ENCODE data around the gene NUMBL. TPM values are rescaled to one million over a fixed set of nuclear protein-coding genes. Genes with fewer than 3 reads are reported as not detected.

NUMBL gene
- total and polyA plus RNA-seq, 2 of the 13 experiments (the other 11 are each of a cell fraction or from before 2014, with no cell fraction given), result 0.49 to 2.3 TPM

- 0 out of 2 replicates have a peak, but pooled peaks have one; percentile 12 for TF ChIP-seq CTCF (CRISPR knock-in tag; IDR thresholded peaks at IDR 0.05)
Observed at GRCh38 chr19:40623403-40624251, 66.8 kb downstream of the NUMBL start (continued).

DNA sequence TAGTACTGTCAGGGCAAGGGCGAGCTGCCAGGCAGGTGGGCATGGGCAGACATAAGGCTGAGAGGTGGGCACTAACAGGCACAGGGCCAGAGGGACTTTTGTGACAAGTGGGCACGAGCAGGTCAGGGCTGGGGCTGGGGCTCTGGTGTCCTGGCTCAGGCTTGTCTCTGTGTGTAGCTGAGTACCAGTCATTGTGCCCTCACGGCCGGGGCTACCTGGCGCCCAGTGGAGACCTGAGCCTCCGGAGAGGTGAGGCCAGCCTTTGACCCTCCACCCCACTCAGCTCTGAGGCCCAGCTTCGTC, 67.7 kb downstream of the NUMBL start:
- no peaks in the 10 kb centered on the region for H4K20me1 ChIP-seq (ENCODE audit: insufficient read depth, low read length)
- no peaks in the 10 kb centered on the region for H3K79me2 ChIP-seq (ENCODE audit: insufficient read depth, low read length)
- no peak overlapping the region for H3K4me3 ChIP-seq (replicated peaks in 1 of 3; ENCODE audit: insufficient read depth in 1 of 3, low read depth in 2 of 3, low read length in 3 of 3)
- no TSS peak for BruUV-seq (replicated peaks)
- TF ChIP-seq XRCC5 (optimal IDR thresholded peaks at IDR 0.05; ENCODE audit: low read length), result no peak
- TF ChIP-seq MYNN (CRISPR knock-in tag; IDR thresholded peaks at IDR 0.05; ENCODE audit: low read depth), result no peak
- TF ChIP-seq GPBP1L1 (CRISPR knock-in tag; IDR thresholded peaks at IDR 0.05), result no peak
- TF ChIP-seq ZNF652 (CRISPR knock-in tag; IDR thresholded peaks at IDR 0.05; ENCODE audit: borderline replicate concordance, low read depth), result no peak
- TF ChIP-seq ZNF530 (CRISPR knock-in tag; IDR thresholded peaks at IDR 0.05; ENCODE audit: low read depth), result no peak
- TF ChIP-seq ZSCAN25 (CRISPR knock-in tag; IDR thresholded peaks at IDR 0.05), result no peak
- no peak for TF ChIP-seq GATA4 (IDR thresholded peaks at IDR 0.05; ENCODE audit: borderline replicate concordance, low read depth)
- no peak for TF ChIP-seq CENPT (CRISPR knock-in tag; IDR thresholded peaks at IDR 0.05; ENCODE audit: low read depth)
- TF ChIP-seq MED8 (CRISPR knock-in tag; IDR thresholded peaks at IDR 0.05; ENCODE audit: insufficient replicate concordance), result no peak
- peaks cover 6% of the 10 kb centered on the region; the same call in 1 of the 2 replicates for H3K4me1 ChIP-seq (ENCODE audit: insufficient read depth, low read length)
- H3K9me3 ChIP-seq (ENCODE audit: low read length), result no peaks in the 10 kb centered on the region
- 71% methylated on average over 5 of the region's 7 CpGs for WGBS (ENCODE audit: low lambda C conversion rate)
- H3K27ac ChIP-seq (ENCODE audit: extremely low read length, insufficient read depth, low read length), result no peak overlapping the region
- POLR2A ChIA-PET, result no interaction called here
- no peak overlapping the region for H3K9ac ChIP-seq (ENCODE audit: insufficient read depth, low read depth, low read length)
- FAIRE-seq (no peak), ATAC-seq (no peak), DNase-seq (ENCODE audit: low spot score) (no peak)
- intact Hi-C loops (cut with micrococcal nuclease; ENCODE audit: unreplicated experiment), result no loop called here
- peaks cover 0 to 3% of the 10 kb centered on the region in 2 experiments; a peak in 3 of 5 replicates for H3K27me3 ChIP-seq (ENCODE audit: control insufficient read depth in 1 of 2, insufficient read depth in 2 of 2, low read length in 2 of 2)
- H2AFZ ChIP-seq (ENCODE audit: low read length), result no peak overlapping the region
- CTCF ChIA-PET (ENCODE audit: low intra/inter-chr PET ratio, low total read pairs), result no interaction called here
- H3K4me2 ChIP-seq (ENCODE audit: low read depth, low read length), result no peak overlapping the region
- in situ Hi-C loops (cut with HindIII; ENCODE audit: extremely low pct_ligation_motif_present, low pct_unique_long_range_greater_than_20kb), result no loop called here
- no peaks in the 10 kb centered on the region for H3K36me3 ChIP-seq (replicated peaks in 1 of 2; ENCODE audit: control insufficient read depth in 1 of 2, insufficient read depth in 2 of 2, low read length in 2 of 2)

Measured in HepG2 (cell line).